Astrocyte (in vitro differentiated cells and primary cell): ENCODE results near the gene AHDC1. TPM values are rescaled to one million over a fixed set of nuclear protein-coding genes. Genes with fewer than 3 reads are reported as not detected.

Source experiments
- DNase-seq: peaks from one replicate; pipeline ENCODE4 v3.0.0-alpha.2; 2010; ENCODE audit warnings: low read depth
- FAIRE-seq: peaks from 2 replicates; lab custom pipeline; 2011; peaks lifted over from hg19 to GRCh38; lab: Jason Lieb, UNC
- H2AFZ ChIP-seq: 2 replicates; pipeline ENCODE4 v1.6.0; 2012; ENCODE audit warnings: low read depth, low read length, inconsistent platforms
- H3K27ac ChIP-seq: 2 replicates; pipeline ENCODE4 v1.5.1; 2011; ENCODE audit warnings: low read depth, low read length, inconsistent platforms
- H3K27me3 ChIP-seq: 2 replicates; pipeline ENCODE4 v1.6.0; 2011; ENCODE audit warnings: low read length, inconsistent platforms; ENCODE audit not compliant: insufficient read depth
- H3K36me3 ChIP-seq: 2 replicates; pipeline ENCODE4 v1.5.1; 2011; ENCODE audit warnings: low read length, inconsistent platforms; ENCODE audit not compliant: insufficient read depth
- H3K4me1 ChIP-seq: 2 replicates; pipeline ENCODE4 v1.5.1; 2011; ENCODE audit warnings: low read length, inconsistent platforms; ENCODE audit not compliant: insufficient read depth
- H3K4me2 ChIP-seq: 2 replicates; pipeline ENCODE4 v1.6.0; 2012; ENCODE audit warnings: low read length, inconsistent platforms
- H3K4me3 ChIP-seq: 2 replicates; pipeline ENCODE4 v1.5.1; 2011; ENCODE audit warnings: low read depth, mild to moderate bottlenecking, low read length, inconsistent platforms; ENCODE audit not compliant: insufficient read depth
- H3K79me2 ChIP-seq: 2 replicates; pipeline ENCODE4 v1.6.0; 2012; ENCODE audit warnings: mild to moderate bottlenecking, low read length, inconsistent platforms; ENCODE audit not compliant: insufficient read depth
- H3K9ac ChIP-seq: 2 replicates; pipeline ENCODE4 v1.6.0; 2012; ENCODE audit warnings: mild to moderate bottlenecking, low read length, inconsistent platforms
- H3K9me3 ChIP-seq: 2 replicates; pipeline ENCODE4 v1.5.1; 2012; ENCODE audit warnings: low read depth, mild to moderate bottlenecking, low read length, inconsistent platforms; ENCODE audit not compliant: insufficient read depth
- H4K20me1 ChIP-seq: 2 replicates; pipeline ENCODE4 v1.6.0; 2012; ENCODE audit warnings: low read length, inconsistent platforms; ENCODE audit not compliant: insufficient read depth
- H3K27ac Mint-ChIP-seq: one replicate; pipeline ENCODE4 v1.8.0; 2021; ENCODE audit warnings: mild to moderate bottlenecking, mixed read lengths; ENCODE audit not compliant: unreplicated experiment
- H3K27me3 Mint-ChIP-seq: one replicate; pipeline ENCODE4 v1.8.0; 2021; ENCODE audit warnings: low read depth, mixed read lengths; ENCODE audit not compliant: unreplicated experiment
- H3K36me3 Mint-ChIP-seq: one replicate; pipeline ENCODE4 v1.8.0; 2021; ENCODE audit warnings: low read depth, mixed read lengths; ENCODE audit not compliant: unreplicated experiment
- H3K4me1 Mint-ChIP-seq: one replicate; pipeline ENCODE4 v1.8.0; 2021; ENCODE audit warnings: low read depth, mixed read lengths; ENCODE audit not compliant: unreplicated experiment
- H3K4me3 Mint-ChIP-seq: one replicate; pipeline ENCODE4 v1.8.0; 2021; ENCODE audit warnings: mild to moderate bottlenecking, moderate library complexity, mixed read lengths; ENCODE audit not compliant: unreplicated experiment
- H3K9me3 Mint-ChIP-seq: one replicate; pipeline ENCODE4 v1.8.0; 2021; ENCODE audit warnings: mild to moderate bottlenecking, mixed read lengths; ENCODE audit not compliant: unreplicated experiment
- CTCF ChIP-seq: IDR thresholded peaks from 2 replicates; pipeline ENCODE4 v1.5.1; 2011; ENCODE audit warnings: low read depth, mild to moderate bottlenecking, inconsistent platforms, low read length, moderate library complexity; ENCODE audit not compliant: insufficient read depth
- EZH2 ChIP-seq: IDR thresholded peaks from 2 replicates; pipeline ENCODE4 v1.6.1; 2012; ENCODE audit warnings: mild to moderate bottlenecking, low read length, inconsistent platforms; ENCODE audit not compliant: insufficient read depth
- total RNA-seq: library from RNA; stranded (reverse); gene quantifications from 2 replicates; pipeline ENCODE4 v1.2.1, GENCODE V29; 2021

The AHDC1 gene
- total RNA-seq, 1 donor from 2014 or later: 75.7 TPM

GRCh38 chr1:27602462-27603308 lies 1.3 kb downstream of the AHDC1 start:
- no peaks in the 10 kb centered on the region for H3K9me3 ChIP-seq
- Mint-ChIP-seq H3K9me3 (no peaks in the 10 kb centered on the region), H3K4me3 (peak overlapping the region; percentile 94), H3K27me3 (no peaks in the 10 kb centered on the region), H3K4me1 (peaks cover 46% of the 10 kb centered on the region), H3K36me3 (no peaks in the 10 kb centered on the region), H3K27ac (peak overlapping the region; percentile 18)
- peaks cover 55% of the 10 kb centered on the region for H3K79me2 ChIP-seq
- peak overlapping the region; percentile 72 for H3K4me3 ChIP-seq
- peak overlapping the region; percentile 53 for H3K27ac ChIP-seq
- no peaks in the 10 kb centered on the region for H3K36me3 ChIP-seq
- peak overlapping the region; percentile 81 for H3K9ac ChIP-seq
- peaks cover 51% of the 10 kb centered on the region for H4K20me1 ChIP-seq
- FAIRE-seq: no peak
- no peak for DNase-seq
- H3K4me1 ChIP-seq: peaks cover 56% of the 10 kb centered on the region
- no peak for TF ChIP-seq CTCF
- H2AFZ ChIP-seq: peak overlapping the region; percentile 36
- H3K4me2 ChIP-seq: peak overlapping the region; percentile 97
- no peaks in the 10 kb centered on the region for H3K27me3 ChIP-seq

GRCh38 chr1:27601771-27602461 lies 2.0 kb downstream of the AHDC1 start:
- Mint-ChIP-seq H3K9me3 (no peaks in the 10 kb centered on the region), H3K4me1 (peaks cover 39% of the 10 kb centered on the region), H3K4me3 (peak overlapping the region; percentile 94), H3K36me3 (no peaks in the 10 kb centered on the region), H3K27me3 (no peaks in the 10 kb centered on the region), H3K27ac (no peak overlapping the region)
- H3K9ac ChIP-seq: peak overlapping the region; percentile 81
- H3K4me3 ChIP-seq: peak overlapping the region; percentile 72
- H3K27me3 ChIP-seq: no peaks in the 10 kb centered on the region
- H3K9me3 ChIP-seq: no peaks in the 10 kb centered on the region
- H3K4me2 ChIP-seq: peak overlapping the region; percentile 97
- peaks cover 62% of the 10 kb centered on the region for H3K79me2 ChIP-seq
- no peak for DNase-seq
- no peaks in the 10 kb centered on the region for H3K36me3 ChIP-seq
- peaks cover 59% of the 10 kb centered on the region for H4K20me1 ChIP-seq
- TF ChIP-seq EZH2 (no peak), CTCF (no peak)
- FAIRE-seq: no peak
- H3K4me1 ChIP-seq: peaks cover 55% of the 10 kb centered on the region
- no peak overlapping the region for H2AFZ ChIP-seq
- H3K27ac ChIP-seq: no peak overlapping the region
